ENCODE results near the gene TMEM253.

The TMEM253 gene

GRCh38 chr14:21071225-21072030, 29.4 kb upstream of the TMEM253 start:
- DNase-seq (ENCODE audit: low read depth): peak; percentile 78
- peak overlapping the region; percentile 96 for H3K4me3 ChIP-seq (ENCODE audit: control insufficient read depth, low read depth, low read length)
- TF ChIP-seq CTCF (IDR thresholded peaks at IDR 0.05; ENCODE audit: control insufficient read depth, insufficient read depth, low read depth, low read length, missing control alignments): no peak

- no peak for TF ChIP-seq CTCF (IDR thresholded peaks at IDR 0.05; ENCODE audit: control insufficient read depth, insufficient read depth, low read depth, low read length, missing control alignments)
- DNase-seq (ENCODE audit: low read depth): no peak
These were observed 28.8 kb upstream of the TMEM253 start for GRCh38 chr14:21072031-21072473.

GRCh38 chr14:21072781-21073339, 28.0 kb upstream of the TMEM253 start:
- DNase-seq (ENCODE audit: low read depth): no peak
- H3K4me3 ChIP-seq (ENCODE audit: control insufficient read depth, low read depth, low read length): no peak overlapping the region
- no peak for TF ChIP-seq CTCF (IDR thresholded peaks at IDR 0.05; ENCODE audit: control insufficient read depth, insufficient read depth, low read depth, low read length, missing control alignments)

More at GRCh38 chr14:21072031-21072473, 28.8 kb upstream of the TMEM253 start:
- H3K4me3 ChIP-seq (ENCODE audit: control insufficient read depth, low read depth, low read length): peak overlapping the region; percentile 96

GRCh38 chr14:21073921-21074320, 26.9 kb upstream of the TMEM253 start:
- DNase-seq (ENCODE audit: low read depth): no peak
- no peak for TF ChIP-seq CTCF (IDR thresholded peaks at IDR 0.05; ENCODE audit: control insufficient read depth, insufficient read depth, low read depth, low read length, missing control alignments)
- no peak overlapping the region for H3K4me3 ChIP-seq (ENCODE audit: control insufficient read depth, low read depth, low read length)

- no peak for DNase-seq (ENCODE audit: low read depth)
- no peak for TF ChIP-seq CTCF (IDR thresholded peaks at IDR 0.05; ENCODE audit: control insufficient read depth, insufficient read depth, low read depth, low read length, missing control alignments)
- H3K4me3 ChIP-seq (ENCODE audit: control insufficient read depth, low read depth, low read length): no peak overlapping the region
These were observed 26.2 kb upstream of the TMEM253 start for GRCh38 chr14:21074398-21075272.

GRCh38 chr14:21075719-21076437, 25.0 kb upstream of the TMEM253 start:
- no peak for DNase-seq (ENCODE audit: low read depth)
- H3K4me3 ChIP-seq (ENCODE audit: control insufficient read depth, low read depth, low read length): no peak overlapping the region
- no peak for TF ChIP-seq CTCF (IDR thresholded peaks at IDR 0.05; ENCODE audit: control insufficient read depth, insufficient read depth, low read depth, low read length, missing control alignments)
